Measurements from ENCODE around the gene NISCH.

The NISCH gene

DNA sequence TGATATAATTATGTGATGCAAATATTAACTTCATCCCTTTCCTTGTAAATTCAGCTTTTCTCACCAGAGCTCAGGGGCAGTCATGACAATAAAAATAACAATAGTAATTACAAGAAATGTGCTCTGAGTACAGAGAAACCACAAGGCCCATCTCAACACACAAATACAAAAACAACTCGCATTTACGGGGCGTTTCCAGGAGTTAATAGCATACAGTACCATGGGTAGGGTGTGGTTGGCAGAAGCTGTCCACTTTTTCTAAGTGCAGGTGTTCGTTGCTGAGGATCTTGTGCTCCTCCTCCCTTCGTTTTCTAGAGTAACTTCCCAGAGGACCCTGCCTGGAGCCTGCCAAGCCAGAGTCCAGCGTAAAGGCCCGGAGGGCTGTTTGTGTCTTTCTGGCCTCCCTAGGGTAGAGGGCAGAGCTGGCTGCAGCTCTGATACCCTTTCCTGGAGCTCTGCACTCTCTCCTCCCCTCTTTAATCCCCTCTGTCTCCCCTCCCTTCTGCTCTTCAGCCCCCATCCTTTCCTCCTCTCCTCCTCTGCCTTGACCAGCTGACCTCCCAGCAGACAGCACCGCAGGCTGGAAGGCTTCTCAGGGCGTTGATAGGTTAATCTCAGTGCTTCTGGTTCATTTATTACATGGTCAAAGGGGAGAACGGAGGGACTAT, 21.9 kb upstream of the NISCH start:
- H3K36me3 ChIP-seq (ENCODE audit: control insufficient read depth, low read length), result no peaks in the 10 kb centered on the region
- no peaks in the 10 kb centered on the region for H3K9me3 ChIP-seq (ENCODE audit: control insufficient read depth, insufficient read depth, low read length)
- no peaks in the 10 kb centered on the region for H3K9me2 ChIP-seq (replicated peaks; ENCODE audit: control insufficient read depth, low read length)
- H3K27ac ChIP-seq (ENCODE audit: low read depth, low read length), result no peak overlapping the region
- H4K20me1 ChIP-seq (ENCODE audit: control insufficient read depth, insufficient read depth, low read depth, low read length), result no peaks in the 10 kb centered on the region
- H3K4me3 ChIP-seq (ENCODE audit: low read length), result no peak overlapping the region
- TF ChIP-seq, protein P1, sequence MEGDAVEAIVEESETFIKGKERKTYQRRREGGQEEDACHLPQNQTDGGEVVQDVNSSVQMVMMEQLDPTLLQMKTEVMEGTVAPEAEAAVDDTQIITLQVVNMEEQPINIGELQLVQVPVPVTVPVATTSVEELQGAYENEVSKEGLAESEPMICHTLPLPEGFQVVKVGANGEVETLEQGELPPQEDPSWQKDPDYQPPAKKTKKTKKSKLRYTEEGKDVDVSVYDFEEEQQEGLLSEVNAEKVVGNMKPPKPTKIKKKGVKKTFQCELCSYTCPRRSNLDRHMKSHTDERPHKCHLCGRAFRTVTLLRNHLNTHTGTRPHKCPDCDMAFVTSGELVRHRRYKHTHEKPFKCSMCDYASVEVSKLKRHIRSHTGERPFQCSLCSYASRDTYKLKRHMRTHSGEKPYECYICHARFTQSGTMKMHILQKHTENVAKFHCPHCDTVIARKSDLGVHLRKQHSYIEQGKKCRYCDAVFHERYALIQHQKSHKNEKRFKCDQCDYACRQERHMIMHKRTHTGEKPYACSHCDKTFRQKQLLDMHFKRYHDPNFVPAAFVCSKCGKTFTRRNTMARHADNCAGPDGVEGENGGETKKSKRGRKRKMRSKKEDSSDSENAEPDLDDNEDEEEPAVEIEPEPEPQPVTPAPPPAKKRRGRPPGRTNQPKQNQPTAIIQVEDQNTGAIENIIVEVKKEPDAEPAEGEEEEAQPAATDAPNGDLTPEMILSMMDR (IDR thresholded peaks at IDR 0.05; ENCODE audit: low read depth, low read length, poor library complexity, severe bottlenecking), result no peak
- no peak for TF ChIP-seq EZH2phosphoT487 (IDR thresholded peaks at IDR 0.05; ENCODE audit: borderline replicate concordance, low read length)
- H3K4me1 ChIP-seq (ENCODE audit: control insufficient read depth, low read length), result no peaks in the 10 kb centered on the region
- no peak overlapping the region for H3K4me2 ChIP-seq (ENCODE audit: low read length)
- no peaks in the 10 kb centered on the region for H3F3A ChIP-seq (ENCODE audit: control insufficient read depth, insufficient read depth)
- H3K79me2 ChIP-seq (ENCODE audit: control insufficient read depth, low read length), result no peaks in the 10 kb centered on the region
- peaks cover 14% of the 10 kb centered on the region; the same call in 1 of the 2 replicates for H3K27me3 ChIP-seq (ENCODE audit: control insufficient read depth, low read length)

GRCh38 chr3:52433996-52434479, 21.4 kb upstream of the NISCH start:
- Histone ChIP-seq H4K20me1 (ENCODE audit: control insufficient read depth, insufficient read depth, low read depth, low read length) (no peaks in the 10 kb centered on the region), H3K36me3 (ENCODE audit: control insufficient read depth, low read length) (no peaks in the 10 kb centered on the region), H3K9me2 (replicated peaks; ENCODE audit: control insufficient read depth, low read length) (no peaks in the 10 kb centered on the region), H3K4me2 (ENCODE audit: low read length) (no peak overlapping the region), H3K27me3 (ENCODE audit: control insufficient read depth, low read length) (peaks cover 14% of the 10 kb centered on the region; the same call in 1 of the 2 replicates), H3K79me2 (ENCODE audit: control insufficient read depth, low read length) (no peaks in the 10 kb centered on the region), H3K4me1 (ENCODE audit: control insufficient read depth, low read length) (no peaks in the 10 kb centered on the region), H3K9me3 (ENCODE audit: control insufficient read depth, insufficient read depth, low read length) (no peaks in the 10 kb centered on the region), H3K4me3 (ENCODE audit: low read length) (no peak overlapping the region), H3K27ac (ENCODE audit: low read depth, low read length) (no peak overlapping the region), H3F3A (ENCODE audit: control insufficient read depth, insufficient read depth) (no peaks in the 10 kb centered on the region)
- TF ChIP-seq, protein P1 (IDR thresholded peaks at IDR 0.05; ENCODE audit: low read depth, low read length, poor library complexity, severe bottlenecking), result no peak
- TF ChIP-seq EZH2phosphoT487 (IDR thresholded peaks at IDR 0.05; ENCODE audit: borderline replicate concordance, low read length), result no peak

- no peaks in the 10 kb centered on the region for H3K9me3 ChIP-seq (ENCODE audit: control insufficient read depth, insufficient read depth, low read length)
- H3K4me1 ChIP-seq (ENCODE audit: control insufficient read depth, low read length), result no peaks in the 10 kb centered on the region
- H3F3A ChIP-seq (ENCODE audit: control insufficient read depth, insufficient read depth), result no peaks in the 10 kb centered on the region
- no peak overlapping the region for H3K4me2 ChIP-seq (ENCODE audit: low read length)
- no peak overlapping the region for H3K4me3 ChIP-seq (ENCODE audit: low read length)
- no peaks in the 10 kb centered on the region for H3K79me2 ChIP-seq (ENCODE audit: control insufficient read depth, low read length)
- no peaks in the 10 kb centered on the region for H3K9me2 ChIP-seq (replicated peaks; ENCODE audit: control insufficient read depth, low read length)
- H3K27me3 ChIP-seq (ENCODE audit: control insufficient read depth, low read length), result peaks cover 14% of the 10 kb centered on the region; the same call in 1 of the 2 replicates
- no peak overlapping the region for H3K27ac ChIP-seq (ENCODE audit: low read depth, low read length)
- TF ChIP-seq, protein P1 (IDR thresholded peaks at IDR 0.05; ENCODE audit: low read depth, low read length, poor library complexity, severe bottlenecking), result no peak
- no peak for TF ChIP-seq EZH2phosphoT487 (IDR thresholded peaks at IDR 0.05; ENCODE audit: borderline replicate concordance, low read length)
- H3K36me3 ChIP-seq (ENCODE audit: control insufficient read depth, low read length), result no peaks in the 10 kb centered on the region
- no peaks in the 10 kb centered on the region for H4K20me1 ChIP-seq (ENCODE audit: control insufficient read depth, insufficient read depth, low read depth, low read length)
Measured at GRCh38 chr3:52434491-52435115, 20.8 kb upstream of the NISCH start.

Measured in DOHH2 (cell line).